ENCODE data around the gene HIBADH.
A peak's percentile ranks its signal among the peaks of the same experiment; 100 is the strongest.

DNA sequence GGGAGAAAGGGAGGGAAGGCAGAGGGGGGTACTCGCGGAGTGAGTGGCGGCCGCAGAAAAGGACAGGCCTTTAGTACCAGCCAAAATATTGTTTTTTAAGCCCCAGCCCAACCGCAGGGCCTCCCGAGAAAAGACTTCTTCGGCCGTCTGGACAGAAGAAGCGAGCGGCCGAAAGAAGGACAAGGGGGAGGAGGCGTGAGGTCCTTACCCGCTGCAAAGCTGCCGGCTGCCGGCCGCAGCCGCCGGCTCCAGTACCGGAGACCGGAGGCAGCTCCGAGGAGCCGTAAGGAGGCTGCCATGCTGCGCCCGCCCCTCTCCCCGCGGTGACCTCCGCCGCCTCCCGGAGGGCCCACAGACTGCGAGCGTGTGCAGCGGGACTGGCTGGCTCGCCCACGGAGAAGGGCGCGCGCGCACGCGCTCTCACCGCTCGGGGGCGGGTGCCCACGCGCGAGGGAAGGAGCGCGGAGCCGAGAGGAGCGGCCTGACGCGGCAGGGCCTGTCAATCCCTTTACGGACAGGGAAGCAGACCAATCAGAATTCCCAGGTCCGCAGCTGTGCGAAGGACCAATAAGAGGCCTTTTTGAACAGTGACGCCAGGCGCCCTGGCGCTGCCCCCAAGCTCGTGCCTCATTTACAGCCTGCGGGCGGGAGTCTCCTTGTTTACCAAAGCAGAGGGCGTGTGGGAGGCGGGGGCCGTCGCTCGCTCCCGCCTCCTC is at the start of gene HIBADH:
- peak in 1 of 2 experiments; percentile 15; a peak in 2 of 5 replicates for TF ChIP-seq RAD21 (conservative IDR thresholded peaks at IDR 0.05 in 1 of 2, IDR thresholded peaks at IDR 0.05 in 1 of 2)
- TF ChIP-seq CTCF (IDR thresholded peaks at IDR 0.05) = no peak
- no peak for TF ChIP-seq MAFK (IDR thresholded peaks at IDR 0.05; ENCODE audit: partially characterized antibody)
- TF ChIP-seq, protein P1, sequence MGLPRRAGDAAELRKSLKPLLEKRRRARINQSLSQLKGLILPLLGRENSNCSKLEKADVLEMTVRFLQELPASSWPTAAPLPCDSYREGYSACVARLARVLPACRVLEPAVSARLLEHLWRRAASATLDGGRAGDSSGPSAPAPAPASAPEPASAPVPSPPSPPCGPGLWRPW (IDR thresholded peaks at IDR 0.05) = no peak

All from A549 (cell line).